HG02678 (cell line): ENCODE data around the gene MEIS3.

Experiments used
- ATAC-seq: cut with Tn5 transposase; IDR thresholded peaks from one replicate; pipeline ENCODE4 v1.9.1; 2021; ENCODE audit warnings: mild to moderate bottlenecking, moderate library complexity; ENCODE audit not compliant: unreplicated experiment

The MEIS3 gene

DNA sequence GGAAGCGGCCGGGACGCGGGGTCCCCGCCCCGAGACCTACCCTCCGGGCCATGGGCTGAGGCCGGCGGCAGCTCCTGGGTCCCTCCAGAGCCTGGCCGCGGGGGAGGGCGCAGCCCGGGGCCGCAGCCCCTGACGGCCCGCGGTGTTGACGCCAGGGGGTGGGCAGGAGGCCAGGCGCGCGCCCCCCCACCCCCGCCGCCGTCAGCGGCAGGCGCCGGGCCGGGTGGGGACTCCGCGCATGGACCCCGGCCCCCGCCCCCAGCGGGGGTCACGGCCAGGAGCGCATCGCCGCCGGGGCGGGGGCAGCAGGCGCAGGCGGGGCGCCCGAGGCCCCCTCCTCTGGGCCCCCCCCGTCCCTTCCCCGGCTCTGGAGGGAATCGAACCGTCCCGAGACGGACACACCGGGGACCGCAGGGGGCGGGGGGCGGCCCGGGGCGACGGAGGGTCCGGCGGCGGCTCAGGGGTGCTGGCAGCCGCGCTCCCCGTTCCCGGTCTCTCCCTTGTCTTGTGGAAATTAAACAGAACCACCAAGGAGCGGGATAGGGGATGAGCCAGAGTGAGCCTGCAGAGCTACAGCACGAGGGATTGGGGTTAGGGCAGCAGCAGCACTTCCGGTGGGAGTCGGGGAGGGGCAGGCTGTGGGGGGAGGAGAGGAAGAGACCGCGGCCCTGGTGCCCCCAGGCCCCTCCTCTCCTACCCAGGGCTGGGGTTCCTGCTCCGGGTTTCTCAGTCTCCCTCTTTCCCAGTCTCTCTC lies at the start of gene MEIS3:
Gene MEIS3, minus strand, starts transcription at position 498 of the 754 bp plus-strand sequence. Its CDS starts 446 bp downstream, at position 52.
- ATAC-seq, result no peak

DNA sequence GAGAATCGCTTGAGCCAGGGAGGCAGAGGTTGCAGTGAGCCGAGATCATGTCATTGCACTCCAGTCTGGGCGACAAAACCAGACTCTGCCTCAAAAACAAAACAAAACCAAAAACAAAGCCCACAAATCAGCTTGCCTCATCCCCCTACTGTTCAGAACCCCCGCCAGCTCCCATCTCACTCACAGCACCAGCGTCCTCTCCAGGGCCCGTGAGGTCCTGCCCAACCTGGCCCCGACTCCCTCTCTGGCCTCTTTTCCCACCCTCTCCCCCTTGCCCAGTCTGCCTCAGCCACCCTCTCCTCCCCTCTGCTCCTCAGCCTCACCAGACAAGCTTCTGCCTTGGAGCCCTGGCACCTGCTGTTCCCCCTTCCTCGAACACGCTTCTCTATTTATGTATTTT lies 48.6 kb upstream of the MEIS3 start:
- no peak for ATAC-seq

DNA sequence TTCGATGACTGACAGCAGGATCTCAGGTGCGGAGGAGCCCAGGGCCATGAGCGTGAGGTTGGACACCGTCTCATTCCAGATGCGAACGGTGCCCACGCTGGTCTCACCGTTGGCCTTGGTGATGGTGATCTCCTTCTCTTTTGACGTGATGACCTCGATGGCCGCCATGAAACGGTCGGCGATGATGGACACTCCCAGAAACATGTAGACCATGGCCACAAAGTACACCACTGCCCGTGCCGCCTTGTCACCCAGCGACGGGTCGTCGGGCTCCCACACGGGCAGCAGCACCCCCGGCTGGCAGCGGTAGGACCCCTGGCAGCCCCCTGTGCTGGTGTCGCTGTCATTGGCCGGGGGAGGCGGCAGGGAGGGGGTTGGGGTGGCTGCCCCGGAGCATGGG lies 46.6 kb upstream of the MEIS3 start:
- no peak for ATAC-seq

DNA sequence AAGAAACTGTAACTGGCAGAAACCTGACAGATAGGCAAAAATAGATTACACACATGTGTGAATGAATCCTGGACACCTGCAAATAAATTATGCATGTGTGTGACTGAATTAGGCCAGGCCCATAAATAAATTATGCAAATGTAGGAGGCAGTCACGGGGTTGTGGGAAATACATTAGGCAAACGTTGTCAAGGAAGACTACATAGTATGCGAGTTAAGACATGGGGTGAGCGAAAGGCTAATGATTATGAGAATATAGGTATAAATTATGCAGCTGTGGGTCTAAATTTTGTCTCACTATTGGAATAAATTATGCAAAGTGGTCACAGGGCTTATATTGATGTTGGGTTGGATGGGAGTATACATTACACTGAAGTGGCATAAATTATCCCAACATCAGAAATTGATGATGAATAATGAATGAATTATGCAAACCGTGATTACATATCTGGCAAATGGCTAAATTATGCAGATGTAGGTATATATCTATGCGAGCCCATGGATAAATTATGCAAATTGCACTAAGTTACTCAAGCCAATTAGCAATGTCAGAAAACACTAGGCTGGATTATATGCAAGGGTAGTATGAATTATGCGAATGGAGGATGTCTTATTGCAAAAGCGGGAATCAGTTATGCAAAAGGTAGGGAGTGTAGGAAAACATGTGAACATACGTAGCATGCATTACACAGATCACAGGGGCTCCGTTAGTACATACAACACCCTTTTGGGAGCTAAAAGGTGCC lies 45.5 kb upstream of the MEIS3 start:
- ATAC-seq, result no peak

DNA sequence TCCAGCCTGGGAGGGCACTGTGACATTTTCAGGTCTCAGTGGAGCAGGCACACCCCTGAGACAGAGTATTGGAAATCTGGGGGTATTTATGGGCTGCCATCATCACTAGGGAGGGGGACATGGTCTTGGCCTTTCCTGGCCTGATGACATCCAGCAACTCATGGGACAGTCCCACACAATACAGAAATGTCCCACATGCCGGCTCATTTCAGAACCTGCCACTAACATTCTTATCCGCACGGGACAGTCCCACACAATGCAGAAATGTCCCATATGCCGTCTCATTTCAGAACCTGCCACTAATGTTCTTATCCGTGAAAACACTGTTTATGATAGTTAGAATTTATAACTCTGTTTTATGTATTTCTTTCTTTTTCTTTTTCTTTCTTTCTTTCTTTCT lies 42.5 kb upstream of the MEIS3 start:
- ATAC-seq, result no peak

DNA sequence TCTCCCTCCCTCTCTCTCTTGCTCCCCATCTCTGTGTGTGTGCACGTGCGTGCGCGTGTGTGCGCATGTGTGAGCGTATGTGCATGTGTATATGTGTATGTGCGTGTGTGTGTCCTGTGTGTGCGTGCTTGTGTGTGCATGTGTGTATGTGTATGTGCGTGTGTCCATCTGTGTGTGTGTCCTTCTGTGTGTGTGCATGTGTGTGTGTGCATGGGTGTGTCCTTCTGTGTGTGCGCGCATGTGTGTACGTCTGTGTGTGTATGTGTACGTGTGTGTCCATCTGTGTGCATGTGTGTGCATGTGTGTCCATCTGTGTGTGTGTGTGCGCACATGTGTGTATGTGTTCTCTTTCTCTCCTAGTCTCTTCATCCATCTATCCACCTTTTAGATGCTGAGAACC lies 40.1 kb upstream of the MEIS3 start:
- no peak for ATAC-seq

DNA sequence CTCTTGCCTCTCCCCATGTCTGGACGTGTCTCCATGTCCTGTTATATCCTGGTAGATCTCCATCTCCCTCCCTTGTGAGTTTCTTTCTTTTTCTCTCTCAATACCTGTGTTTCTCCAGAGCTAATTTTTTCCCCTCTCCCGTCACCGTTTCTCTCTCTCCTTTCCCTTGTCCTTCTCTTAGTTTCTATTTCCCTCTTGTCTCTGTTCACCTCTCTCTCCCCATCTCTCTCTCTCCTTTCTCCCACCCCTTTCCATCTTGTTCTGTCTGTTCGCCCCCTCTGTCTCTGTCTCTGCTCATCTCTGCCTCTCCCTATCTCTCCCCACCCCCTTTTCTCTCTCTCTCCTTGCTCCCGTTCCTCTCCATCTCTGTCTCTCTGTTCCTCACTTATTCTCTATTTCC lies 39.3 kb upstream of the MEIS3 start:
- ATAC-seq, result no peak

DNA sequence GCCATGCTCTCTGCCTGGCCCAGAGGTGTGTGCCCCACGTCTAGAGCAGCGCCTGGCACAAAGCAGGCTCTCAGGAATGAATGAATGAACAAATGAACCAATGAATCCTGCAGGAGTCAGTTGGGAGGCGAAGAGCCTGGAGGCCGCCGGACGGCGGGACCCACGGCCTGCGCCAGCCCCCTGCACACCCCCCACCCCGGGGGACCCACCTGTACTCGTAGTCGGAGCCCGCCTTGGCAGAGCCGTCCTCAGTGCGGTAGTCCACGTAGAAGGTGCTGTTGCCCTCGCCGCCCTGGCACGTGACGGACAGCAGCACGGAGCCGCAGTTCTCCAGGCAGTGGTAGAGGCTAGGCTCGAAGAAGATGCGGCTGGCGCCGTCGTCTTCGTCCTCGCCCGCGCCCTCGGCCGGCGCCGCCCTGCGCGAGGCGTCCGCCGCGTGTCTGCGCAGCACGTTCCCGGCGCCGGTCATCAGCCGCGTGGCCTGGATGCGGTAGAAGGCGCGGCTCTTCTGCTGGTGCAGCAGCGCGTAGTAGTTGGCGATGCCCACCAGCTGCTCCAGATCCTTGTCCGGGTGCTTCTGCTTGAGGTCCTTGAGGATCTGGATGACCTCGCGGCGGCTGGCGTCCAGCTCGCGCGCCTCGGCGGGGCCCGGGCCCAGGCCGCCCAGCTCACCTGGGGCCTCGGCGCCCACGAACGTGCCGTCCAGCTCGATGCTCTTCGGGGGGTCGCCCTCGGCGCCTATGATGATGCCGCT lies 37.6 kb upstream of the MEIS3 start:
- no peak for ATAC-seq

DNA sequence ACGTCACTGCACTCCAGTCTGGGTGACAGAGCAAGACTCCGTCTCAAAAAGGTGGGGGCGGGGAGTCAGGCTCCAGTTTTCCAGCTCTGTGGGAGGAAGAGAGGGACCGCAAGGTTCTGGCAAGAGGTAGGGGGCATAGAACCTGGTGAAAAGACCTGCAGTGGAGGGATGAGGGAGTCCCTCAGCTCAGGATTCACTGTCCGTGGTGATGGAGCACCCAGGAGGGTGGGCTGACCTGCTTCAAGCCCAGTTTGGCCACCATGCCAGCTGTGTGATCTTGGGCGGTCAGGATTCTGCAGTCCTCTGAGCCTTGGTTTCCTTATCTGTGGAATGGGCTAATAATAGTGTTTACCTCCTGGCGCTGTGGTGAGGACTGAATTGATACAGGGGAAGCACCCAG lies 31.2 kb upstream of the MEIS3 start:
- ATAC-seq, result no peak

DNA sequence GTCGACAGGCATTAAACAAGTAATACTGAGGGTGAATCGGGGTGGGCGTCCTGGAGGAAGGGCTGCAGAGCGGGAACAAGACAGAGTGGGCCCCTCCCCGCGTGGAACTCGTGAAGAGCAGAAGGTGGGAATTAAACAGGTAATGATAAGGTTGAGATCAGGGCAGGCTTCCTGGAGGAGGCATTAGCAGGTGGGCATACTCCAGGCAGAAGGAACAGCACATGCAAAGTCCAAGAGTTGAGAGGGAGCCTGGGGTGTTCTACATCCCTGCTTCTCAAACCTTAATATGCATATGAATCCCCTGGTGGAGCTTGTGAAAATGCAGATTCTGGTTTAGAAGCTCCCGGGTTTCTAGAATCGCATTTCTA lies 29.0 kb upstream of the MEIS3 start:
- ATAC-seq, result no peak

DNA sequence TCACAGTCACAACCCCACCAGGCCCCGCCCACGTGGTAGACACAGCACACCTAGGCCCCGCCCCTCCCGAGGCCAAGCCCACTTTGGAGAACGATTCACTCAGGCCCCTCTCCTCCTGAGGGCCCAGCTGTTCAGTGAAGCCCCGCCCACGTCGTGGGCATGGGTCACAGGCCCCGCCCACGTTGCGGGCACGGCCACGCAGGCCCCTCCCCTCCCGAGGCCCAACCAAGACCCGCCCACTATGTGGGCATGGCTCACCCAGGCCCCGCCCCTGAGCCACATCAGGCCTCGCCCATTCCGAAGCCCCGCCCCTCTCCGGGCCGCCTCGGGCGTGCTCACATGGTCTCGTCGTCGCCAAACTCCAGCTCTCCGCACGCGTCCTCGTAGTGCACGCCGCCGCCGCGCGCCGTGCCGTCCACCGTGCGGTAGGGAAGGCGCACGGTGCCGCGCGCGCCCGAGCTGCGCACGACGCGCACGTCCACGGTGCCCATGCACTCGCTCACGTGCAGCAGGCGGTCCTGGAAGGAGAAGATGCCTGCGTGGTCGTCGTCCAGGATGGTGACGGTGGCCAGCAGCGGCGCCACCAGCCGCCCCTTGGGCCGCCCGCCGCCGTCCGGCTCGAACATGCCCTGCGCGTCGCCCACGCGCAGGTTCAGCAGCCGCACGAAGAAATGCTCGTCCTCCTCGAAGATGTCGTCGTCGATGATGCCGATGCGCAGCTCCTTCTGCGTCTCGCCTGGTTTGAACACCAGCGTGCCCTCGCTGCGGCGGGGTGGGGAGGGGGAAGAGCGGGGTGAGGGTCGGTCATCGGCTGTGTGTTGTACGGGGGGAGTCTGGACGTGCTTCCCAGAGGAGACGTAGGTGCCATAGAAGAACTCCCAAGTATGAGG lies 28.4 kb upstream of the MEIS3 start:
- ATAC-seq, result no peak

DNA sequence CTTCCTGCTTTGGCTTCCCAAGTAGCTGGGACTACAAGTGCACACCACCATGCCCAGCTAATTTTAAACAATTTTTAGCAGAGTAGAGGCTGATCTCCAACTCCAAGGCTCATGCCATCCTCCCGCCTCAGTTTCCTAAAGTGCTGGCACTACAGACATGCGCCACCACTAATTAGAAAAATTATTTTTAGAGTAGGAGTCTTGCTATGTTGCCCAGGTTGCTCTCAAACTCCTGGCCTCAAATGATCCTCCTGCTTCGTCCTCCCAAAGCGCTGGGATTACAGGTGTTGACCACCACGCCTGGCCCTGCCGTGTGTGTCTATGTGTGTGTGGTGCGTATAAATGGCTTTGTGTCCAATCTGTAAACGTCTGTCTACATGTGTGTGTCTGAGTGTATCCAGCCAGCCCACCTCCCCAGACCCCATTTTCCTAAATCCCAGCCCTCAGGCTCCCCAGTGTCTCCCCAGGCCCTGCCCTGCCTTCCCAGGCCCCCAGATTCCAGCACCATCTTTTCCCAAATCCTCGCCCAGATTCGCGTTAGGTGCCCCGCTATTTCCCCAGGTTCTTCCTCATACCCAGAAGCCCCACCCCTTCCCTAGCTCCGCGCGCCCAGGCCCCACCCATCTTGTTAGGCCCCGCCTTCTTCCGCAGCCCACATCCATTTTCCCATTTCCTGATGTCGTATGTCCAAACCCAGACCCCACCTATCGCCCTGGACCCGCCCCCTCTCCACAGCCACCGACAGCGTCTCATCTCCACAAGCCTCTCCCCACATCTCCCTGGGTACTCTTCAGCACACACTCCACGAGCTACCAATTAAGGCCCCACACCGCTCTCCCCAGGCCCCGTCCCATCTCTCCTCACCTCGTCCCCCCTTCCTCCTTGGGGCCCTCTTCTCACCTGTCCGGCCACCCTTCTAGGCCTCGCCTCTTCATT lies 27.5 kb upstream of the MEIS3 start:
- no peak for ATAC-seq

DNA sequence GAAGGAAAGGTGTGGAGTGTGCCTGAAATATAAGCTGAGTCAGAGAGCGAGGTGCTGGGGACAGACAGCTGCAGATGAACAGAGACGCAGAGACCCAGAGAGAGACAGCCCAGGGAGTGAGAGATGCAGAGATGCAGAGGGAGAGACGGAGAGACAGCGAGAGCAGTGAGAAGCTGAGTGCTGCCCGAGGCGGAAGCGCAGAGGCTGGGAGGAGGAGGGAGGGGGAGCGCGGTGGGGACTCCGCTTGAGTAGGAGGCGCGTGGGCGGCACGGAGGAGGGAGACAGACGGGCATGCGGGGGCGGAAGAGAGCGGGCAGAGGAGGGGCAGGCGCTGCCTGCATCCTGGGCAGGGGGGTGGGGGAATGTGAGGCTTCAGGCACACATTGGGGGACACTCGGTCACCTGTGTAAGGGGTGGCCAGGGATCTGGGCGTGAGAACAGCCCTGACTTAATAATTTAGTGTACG lies 26.6 kb upstream of the MEIS3 start:
- ATAC-seq, result no peak

DNA sequence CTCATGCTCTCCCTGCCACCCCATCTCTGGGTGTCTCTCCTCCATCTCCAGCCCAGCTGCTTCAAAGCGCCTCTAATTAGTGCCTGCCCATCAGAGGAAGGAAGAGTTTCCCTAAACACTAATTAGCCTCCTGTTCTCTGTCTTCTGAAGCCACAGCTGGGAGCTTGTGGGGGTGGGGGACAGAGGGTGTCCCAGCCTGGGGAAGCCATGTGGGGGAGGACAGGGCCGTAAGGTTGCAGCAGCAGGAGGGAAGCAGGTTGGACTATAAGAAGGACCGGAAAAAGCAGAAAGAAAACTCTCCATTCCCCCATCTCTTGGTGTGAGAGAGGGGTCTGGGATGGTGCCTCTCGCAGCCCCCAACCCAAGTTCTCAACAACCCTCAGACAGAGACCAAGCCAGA lies 26.2 kb upstream of the MEIS3 start:
- ATAC-seq, result no peak

DNA sequence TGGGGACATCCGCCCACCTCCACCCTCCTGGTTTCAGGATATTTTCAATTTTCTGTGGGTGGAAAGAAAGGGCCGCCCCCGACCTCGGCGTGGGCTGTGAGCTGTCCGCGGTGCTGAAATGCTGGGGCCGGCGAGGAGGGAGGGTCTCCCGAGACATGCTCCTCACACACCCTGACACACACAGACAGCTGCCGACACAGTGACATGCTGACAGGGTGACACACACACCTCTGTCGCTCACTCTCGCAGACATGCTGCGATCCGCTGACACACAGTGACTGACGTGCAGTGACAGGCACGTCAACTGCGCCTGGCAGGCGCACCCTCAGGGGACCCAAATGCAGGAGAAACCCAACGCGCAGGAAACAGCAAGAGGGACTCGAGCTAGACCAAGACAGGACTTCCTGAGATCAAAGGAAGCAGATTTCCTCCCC lies 25.1 kb upstream of the MEIS3 start:
- ATAC-seq, result no peak

DNA sequence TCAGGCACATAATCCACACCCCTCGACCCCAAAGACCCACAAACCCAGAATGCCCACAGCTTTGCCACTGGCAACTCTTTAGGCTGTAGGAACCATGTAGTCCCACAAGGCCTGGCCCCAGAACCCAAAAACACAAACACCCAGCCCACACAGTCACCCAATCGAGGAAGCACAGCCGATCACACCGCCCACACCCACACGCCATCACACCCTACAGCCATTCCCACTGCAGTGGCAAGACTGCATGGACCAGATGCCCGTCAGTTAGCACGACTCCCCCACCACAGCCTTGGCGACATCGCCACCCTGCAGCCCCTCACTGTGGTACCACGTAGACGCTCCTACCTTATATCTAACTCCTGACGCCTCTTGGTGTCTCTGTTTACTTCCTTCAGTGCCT lies 24.0 kb upstream of the MEIS3 start:
- ATAC-seq, result no peak

DNA sequence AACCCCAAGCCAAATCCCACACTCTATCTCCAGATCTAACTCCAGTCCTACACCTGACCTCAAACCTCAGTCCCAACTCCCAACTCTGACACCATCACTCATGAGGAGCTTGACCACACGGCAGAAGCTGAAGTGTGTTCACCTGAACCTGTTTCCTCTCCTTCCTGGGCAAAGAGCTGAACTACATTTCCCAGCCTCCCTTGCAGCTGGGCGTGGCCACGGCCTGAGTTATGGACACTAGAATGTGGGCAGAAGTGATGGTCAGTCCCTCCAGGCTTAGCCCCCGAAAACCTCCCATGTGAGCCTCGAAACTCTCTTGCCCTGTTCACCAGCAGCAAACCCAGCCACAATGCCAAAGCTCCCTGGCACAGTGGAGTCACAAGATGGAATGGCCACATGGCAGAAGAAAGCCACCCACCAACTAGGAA lies 19.5 kb upstream of the MEIS3 start:
- no peak for ATAC-seq

DNA sequence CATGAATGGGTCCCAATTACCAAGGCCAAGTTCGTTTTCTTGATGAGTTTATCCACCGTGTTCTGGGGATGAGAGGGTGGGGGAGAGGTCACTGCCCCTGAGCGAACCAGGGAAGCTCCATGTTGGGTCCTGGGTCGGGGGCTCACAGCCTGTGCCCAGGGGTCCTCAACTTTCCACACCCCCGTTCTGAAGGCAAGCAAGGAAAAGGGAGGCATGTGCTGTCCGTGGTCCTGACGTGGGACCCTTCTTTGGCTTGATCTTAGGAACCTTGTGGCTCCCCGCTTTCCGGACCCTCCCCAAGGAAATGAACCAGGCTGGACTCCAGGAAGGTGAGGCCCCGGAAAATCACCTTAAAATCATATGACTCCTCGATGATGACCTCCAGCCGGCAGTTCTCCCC lies 18.2 kb upstream of the MEIS3 start:
- no peak for ATAC-seq

DNA sequence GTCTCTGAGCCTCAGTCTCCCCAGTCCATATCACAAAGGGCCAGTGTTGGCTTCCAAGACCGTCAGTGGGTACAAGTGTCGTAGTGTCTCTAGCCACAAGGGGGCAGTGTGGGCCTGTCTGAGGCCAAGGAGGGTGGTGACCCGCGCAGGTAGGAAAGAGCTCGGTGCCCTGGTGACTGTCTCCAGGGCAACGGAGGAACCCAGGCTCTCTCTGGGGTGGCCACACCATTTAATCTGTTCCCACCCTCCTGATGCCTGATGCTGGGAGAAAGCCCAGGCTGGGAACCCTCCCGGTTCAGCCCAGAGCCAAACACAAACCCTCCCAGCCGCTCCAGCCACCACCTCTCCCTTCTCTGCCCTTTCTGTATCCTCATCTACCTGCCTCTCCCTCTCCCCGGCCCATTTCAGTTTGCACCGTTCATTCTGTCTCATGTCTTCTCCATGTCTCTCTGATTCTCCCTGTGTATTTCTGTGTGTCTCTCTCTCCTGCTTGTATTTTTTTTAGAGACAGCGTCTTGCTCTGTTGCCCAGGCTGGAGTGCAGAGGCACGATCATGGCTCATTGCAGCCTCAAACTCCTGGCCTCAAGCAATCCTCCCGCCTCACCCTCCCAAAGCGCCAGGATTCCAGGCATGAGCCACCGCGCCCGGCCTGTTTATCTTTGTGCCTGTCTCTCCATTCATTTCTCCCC lies 17.5 kb upstream of the MEIS3 start:
- ATAC-seq, result peak; percentile 62
